ENCODE data around the gene KCNN2. TPM values are rescaled to one million over a fixed set of nuclear protein-coding genes. Genes with fewer than 3 reads are reported as not detected.

KCNN2 gene
- total and polyA plus RNA-seq, 2 donors (not counting 3 experiments of a cell fraction or from before 2014, with no cell fraction given): 0.32 to 1.9 TPM

DNA sequence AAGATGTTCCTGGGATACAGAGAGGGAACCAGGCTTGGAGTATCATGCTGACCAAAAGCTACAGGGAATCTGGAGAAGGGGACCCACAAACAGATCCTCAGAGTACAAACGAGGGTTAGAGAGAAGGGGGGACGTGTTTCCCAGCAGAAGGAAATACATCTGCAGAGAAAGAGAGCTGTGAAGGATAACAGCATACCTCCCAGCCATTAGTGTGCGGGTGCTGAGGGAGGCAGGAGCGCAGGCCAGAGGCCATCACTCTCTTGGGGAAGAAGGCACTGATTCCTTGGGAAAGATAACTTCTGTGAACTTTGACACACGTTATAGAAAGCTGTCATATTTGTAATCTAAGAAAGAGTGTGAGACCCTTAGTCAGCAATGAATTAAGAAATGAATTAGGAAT lies 96.9 kb downstream of the KCNN2 start:
- Histone ChIP-seq H3K4me3 (replicated peaks in 1 of 3; ENCODE audit: insufficient read depth in 1 of 3, low read depth in 1 of 3, low read length in 3 of 3) (no peak overlapping the region), H3K4me2 (ENCODE audit: insufficient read depth, low read length) (no peak overlapping the region), H3K9ac (replicated peaks; ENCODE audit: extremely low read depth, insufficient read depth, low read length) (no peak overlapping the region), H2AFZ (ENCODE audit: low read depth, low read length) (no peak overlapping the region), H3K79me2 (ENCODE audit: control insufficient read depth, insufficient read depth, low read length) (no peaks in the 10 kb centered on the region), H4K20me1 (replicated peaks; ENCODE audit: control insufficient read depth, extremely low read depth, insufficient read depth, low read length) (no peaks in the 10 kb centered on the region), H3K27ac (ENCODE audit: insufficient read depth, low read depth, low read length) (no peak overlapping the region), H3K9me1 (replicated peaks; ENCODE audit: control insufficient read depth, extremely low read depth, insufficient read depth, low read length) (no peaks in the 10 kb centered on the region), H3K27me3 (ENCODE audit: control insufficient read depth in 2 of 2, insufficient read depth in 2 of 2, low read length in 2 of 2) (peaks cover 0 to 1% of the 10 kb centered on the region in 2 experiments), H3K9me3 (replicated peaks; ENCODE audit: control insufficient read depth, insufficient read depth, low read length) (no peaks in the 10 kb centered on the region), H3K4me1 (ENCODE audit: control insufficient read depth, extremely low read depth, insufficient read depth, low read length) (no peaks in the 10 kb centered on the region), H3K36me3 (ENCODE audit: control insufficient read depth in 2 of 2, extremely low read depth in 1 of 2, insufficient read depth in 2 of 2, low read length in 2 of 2) (no peaks in the 10 kb centered on the region)
- intact Hi-C loops (cut with micrococcal nuclease): no loop called here
- DNase-seq (ENCODE audit: low read depth, low spot score) (no peak), FAIRE-seq (no peak)
- dilution Hi-C loops (cut with MboI; ENCODE audit: extremely low pct_ligation_motif_present, low sequenced_read_pairs): no loop called here
- TF ChIP-seq EZH2 (IDR thresholded peaks at IDR 0.05; ENCODE audit: borderline replicate concordance, low read depth, low read length, severe bottlenecking) (no peak), JUN (IDR thresholded peaks at IDR 0.05; ENCODE audit: borderline replicate concordance, insufficient read depth, insufficient read length, low read depth) (no peak), GATA2 (IDR thresholded peaks at IDR 0.05; ENCODE audit: insufficient read depth, insufficient read length, low read depth, low read length) (no peak), MYC (IDR thresholded peaks at IDR 0.05; ENCODE audit: low read depth, low read length) (no peak), POLR2AphosphoS5 (IDR thresholded peaks at IDR 0.05; ENCODE audit: insufficient read depth, low read depth, low read length) (no peak)
- CTCF ChIA-PET: interaction anchor here (1.4 kb wide), 1 partner anchor 12 kb away, joined by 5 read pairs; no protein-coding TSS in a partner anchor
- POLR2A ChIA-PET: no interaction called here
- BruUV-seq (replicated peaks): no TSS peak

DNA sequence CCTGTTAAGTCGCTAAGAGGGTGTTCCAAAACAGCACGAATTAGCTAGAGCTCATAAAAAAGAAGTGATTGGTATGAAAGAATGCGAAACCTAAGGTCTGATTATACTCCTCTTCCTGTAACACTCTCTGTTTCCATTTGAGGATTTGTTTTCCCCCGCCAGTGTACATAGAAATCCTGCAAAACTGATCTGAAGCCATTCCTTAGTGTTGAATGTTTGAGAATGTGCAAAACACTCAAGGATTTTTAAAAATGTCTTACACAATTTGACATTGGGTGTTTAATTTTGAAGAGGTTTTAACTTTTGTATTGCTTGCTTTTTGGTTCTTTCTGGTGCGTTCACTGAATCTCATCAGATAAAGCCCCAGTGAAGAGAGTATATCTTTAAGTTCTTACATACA lies 105.3 kb downstream of the KCNN2 start:
- Histone ChIP-seq H3K9ac (replicated peaks; ENCODE audit: extremely low read depth, insufficient read depth, low read length) (no peak overlapping the region), H3K79me2 (ENCODE audit: control insufficient read depth, insufficient read depth, low read length) (no peaks in the 10 kb centered on the region), H3K4me2 (ENCODE audit: insufficient read depth, low read length) (no peak overlapping the region), H3K4me3 (replicated peaks in 1 of 3; ENCODE audit: insufficient read depth in 1 of 3, low read depth in 1 of 3, low read length in 3 of 3) (no peak overlapping the region), H3K27ac (ENCODE audit: insufficient read depth, low read depth, low read length) (no peak overlapping the region), H3K27me3 (ENCODE audit: control insufficient read depth in 2 of 2, insufficient read depth in 2 of 2, low read length in 2 of 2) (no peaks in the 10 kb centered on the region), H3K4me1 (ENCODE audit: control insufficient read depth, extremely low read depth, insufficient read depth, low read length) (no peaks in the 10 kb centered on the region), H4K20me1 (replicated peaks; ENCODE audit: control insufficient read depth, extremely low read depth, insufficient read depth, low read length) (no peaks in the 10 kb centered on the region), H3K9me1 (replicated peaks; ENCODE audit: control insufficient read depth, extremely low read depth, insufficient read depth, low read length) (no peaks in the 10 kb centered on the region), H3K36me3 (ENCODE audit: control insufficient read depth in 2 of 2, extremely low read depth in 1 of 2, insufficient read depth in 2 of 2, low read length in 2 of 2) (no peaks in the 10 kb centered on the region), H2AFZ (ENCODE audit: low read depth, low read length) (no peak overlapping the region), H3K9me3 (replicated peaks; ENCODE audit: control insufficient read depth, insufficient read depth, low read length) (no peaks in the 10 kb centered on the region)
- DNase-seq (ENCODE audit: low read depth, low spot score) (no peak), FAIRE-seq (no peak)
- TF ChIP-seq FOS (IDR thresholded peaks at IDR 0.05; ENCODE audit: borderline replicate concordance, insufficient read depth, low read length) (no peak), GATA2 (IDR thresholded peaks at IDR 0.05; ENCODE audit: insufficient read depth, insufficient read length, low read depth, low read length) (no peak), MYC (IDR thresholded peaks at IDR 0.05; ENCODE audit: low read depth, low read length) (no peak), JUN (IDR thresholded peaks at IDR 0.05; ENCODE audit: borderline replicate concordance, insufficient read depth, insufficient read length, low read depth) (no peak), EZH2 (IDR thresholded peaks at IDR 0.05; ENCODE audit: borderline replicate concordance, low read depth, low read length, severe bottlenecking) (no peak), CTCF (IDR thresholded peaks at IDR 0.05; ENCODE audit: extremely low read depth in 1 of 2, insufficient read depth in 1 of 2, low read depth in 1 of 2, low read length in 2 of 2) (no peak), POLR2AphosphoS5 (IDR thresholded peaks at IDR 0.05; ENCODE audit: insufficient read depth, low read depth, low read length) (no peak), POLR2A (IDR thresholded peaks at IDR 0.05; ENCODE audit: low read depth, low read length) (no peak)
- TF ChIP-seq, protein P1, sequence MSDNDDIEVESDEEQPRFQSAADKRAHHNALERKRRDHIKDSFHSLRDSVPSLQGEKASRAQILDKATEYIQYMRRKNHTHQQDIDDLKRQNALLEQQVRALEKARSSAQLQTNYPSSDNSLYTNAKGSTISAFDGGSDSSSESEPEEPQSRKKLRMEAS (IDR thresholded peaks at IDR 0.05; ENCODE audit: insufficient read depth, insufficient read length): no peak
- ChIA-PET CTCF (no interaction called here), POLR2A (no interaction called here)
- intact Hi-C loops (cut with micrococcal nuclease) (no loop called here), dilution Hi-C loops (cut with MboI; ENCODE audit: extremely low pct_ligation_motif_present, low sequenced_read_pairs) (no loop called here)
- no TSS peak for BruUV-seq (replicated peaks)

Measured in endothelial cell of umbilical vein (primary cell).